Activated CD8-positive, alpha-beta memory T cell treated with anti-CD3 and anti-CD28 coated beads for 36 hours (primary cell): ENCODE measurements around the gene LCE3B. TPM values are rescaled to one million over a fixed set of nuclear protein-coding genes. Genes with fewer than 3 reads are reported as not detected.

ENCODE experiments used
- CTCF ChIA-PET: fragments of 350-600 bp; sonication (Branson Sonifier 250); formaldehyde crosslinking; loops from one replicate; lab custom pipeline; 2021; ENCODE audit warnings: antibody characterized with exemption; lab: Charles Lee
- POLR2A ChIA-PET: fragments of 350-600 bp; sonication (Branson Sonifier 250); formaldehyde crosslinking; loops from one replicate; lab custom pipeline; 2021; ENCODE audit warnings: antibody characterized with exemption; lab: Charles Lee
- total RNA-seq, 2 experiments: library from RNA; stranded (reverse); gene quantifications; one replicate each; pipeline ENCODE4 v1.2.3, GENCODE V29; 2021

The LCE3B gene
- total RNA-seq, 2 experiments from 2014 or later = not detected

DNA sequence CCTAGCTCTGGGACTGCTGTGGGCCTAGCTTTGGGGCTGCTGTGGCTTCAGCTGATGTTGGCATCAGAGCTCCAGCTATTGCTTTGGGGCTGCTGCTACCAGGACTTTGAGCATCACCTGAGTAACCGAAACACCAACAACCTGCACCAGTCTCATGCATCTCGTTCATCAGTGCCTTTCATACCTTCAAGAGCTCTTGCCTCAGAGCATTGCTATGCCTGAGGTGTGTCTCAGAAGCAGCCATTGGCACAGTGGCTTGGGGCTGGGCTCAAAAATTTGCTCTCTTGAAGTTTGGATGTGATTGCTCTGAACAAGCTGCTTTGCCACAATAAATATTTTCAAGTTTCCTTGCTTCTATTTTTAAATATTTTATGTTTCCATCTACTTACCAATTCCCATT, 42.8 kb downstream of the LCE3B start:
- CTCF ChIA-PET = interaction anchor here (0.6 kb wide), 1 partner anchor 17 kb away, joined by 3 read pairs; no protein-coding TSS in a partner anchor
- POLR2A ChIA-PET = no interaction called here

GRCh38 chr1:152657677-152658076, 44.1 kb downstream of the LCE3B start:
- CTCF ChIA-PET = no interaction called here
- POLR2A ChIA-PET = interaction anchor here (0.6 kb wide), 1 partner anchor 118 kb away, joined by 3 read pairs; no protein-coding TSS in a partner anchor

GRCh38 chr1:152658649-152659048, 45.0 kb downstream of the LCE3B start:
- POLR2A ChIA-PET = no interaction called here

GRCh38 chr1:152663098-152663497, 49.5 kb downstream of the LCE3B start, which contains the start of gene LCE2D:
Gene LCE2D, plus strand, starts transcription at chr1:152663380. Its CDS starts 726 bp downstream, at chr1:152664106.
- ChIA-PET CTCF (no interaction called here), POLR2A (no interaction called here)

More at GRCh38 chr1:152658649-152659048, 45.0 kb downstream of the LCE3B start:
- CTCF ChIA-PET = no interaction called here

Other genes with a start within 250 kb of the LCE3B start
- gene CRNN, start 199.5 kb upstream of the LCE3B start, total RNA-seq = not detected
- not detected for gene LCE5A, start 103.0 kb upstream of the LCE3B start, total RNA-seq
- not detected for gene CRCT1, start 99.3 kb upstream of the LCE3B start, total RNA-seq
- not detected for gene LCE3E, start 47.0 kb upstream of the LCE3B start, total RNA-seq
- not detected for gene LCE3D, start 33.3 kb upstream of the LCE3B start, total RNA-seq
- not detected for gene LCE3C, start 13.6 kb upstream of the LCE3B start, total RNA-seq
- gene LCE3A, start 9.3 kb downstream of the LCE3B start, total RNA-seq = not detected
- not detected for gene LCE2D, start 49.6 kb downstream of the LCE3B start, total RNA-seq
- gene LCE2C, start 61.5 kb downstream of the LCE3B start, total RNA-seq = not detected
- gene LCE2B, start 72.3 kb downstream of the LCE3B start, total RNA-seq = not detected
- gene LCE2A, start 84.5 kb downstream of the LCE3B start, total RNA-seq = not detected
- gene LCE4A, start 94.3 kb downstream of the LCE3B start, total RNA-seq = not detected
- gene KPRP, start 144.2 kb downstream of the LCE3B start, total RNA-seq = not detected
- gene LCE1F, start 161.3 kb downstream of the LCE3B start, total RNA-seq = not detected
- gene LCE1E, start 172.4 kb downstream of the LCE3B start, total RNA-seq = not detected
- not detected for gene LCE1D, start 182.9 kb downstream of the LCE3B start, total RNA-seq
- gene LCE1C, start 192.8 kb downstream of the LCE3B start, total RNA-seq = not detected
- gene LCE1B, start 198.2 kb downstream of the LCE3B start, total RNA-seq = not detected
- not detected for gene LCE1A, start 213.7 kb downstream of the LCE3B start, total RNA-seq
- gene LCE6A, start 229.0 kb downstream of the LCE3B start, total RNA-seq = not detected
- not detected for gene LCE7A, start 246.2 kb downstream of the LCE3B start, total RNA-seq